HFF-Myc (cell line): ENCODE data around the gene AKAP10.
A peak's percentile ranks its signal among the peaks of the same experiment; 100 is the strongest.
"Not testable (repeated sequence)": the region's sequence is repeated elsewhere in the genome, so short reads cannot be mapped to it uniquely, and the experiment has no call there.

ENCODE experiments used
- DNase-seq: peaks from one replicate; pipeline ENCODE4 v3.0.0-alpha.2; 2011; ENCODE audit warnings: low read depth; ENCODE audit errors: extremely low read depth
- H3K4me3 ChIP-seq: replicated peaks from 2 replicates; pipeline ENCODE4 v1.5.1; 2011; ENCODE audit warnings: low read depth, mild to moderate bottlenecking, control low read depth, low read length
- TF ChIP-seq, protein P1 (sequence below): IDR thresholded peaks from 2 replicates; pipeline ENCODE4 v1.5.1; 2012; ENCODE audit warnings: mild to moderate bottlenecking, low read depth, low read length, control low read depth; ENCODE audit errors: missing control alignments

AKAP10 gene

DNA sequence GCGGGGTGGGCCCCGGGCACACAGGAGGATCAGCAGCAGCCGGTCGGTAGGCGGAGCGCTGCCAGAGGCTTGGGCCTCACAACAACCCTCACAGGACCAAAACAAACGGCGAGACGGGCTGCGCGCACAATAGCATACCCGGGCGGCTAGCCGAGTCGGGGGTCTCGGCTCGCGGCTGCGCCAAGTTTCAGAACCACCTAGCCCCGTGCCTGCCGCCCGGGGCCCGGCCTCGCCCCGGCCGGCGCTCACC lies 110.6 kb downstream of the AKAP10 start:
- no peak for DNase-seq
- TF ChIP-seq, protein P1, sequence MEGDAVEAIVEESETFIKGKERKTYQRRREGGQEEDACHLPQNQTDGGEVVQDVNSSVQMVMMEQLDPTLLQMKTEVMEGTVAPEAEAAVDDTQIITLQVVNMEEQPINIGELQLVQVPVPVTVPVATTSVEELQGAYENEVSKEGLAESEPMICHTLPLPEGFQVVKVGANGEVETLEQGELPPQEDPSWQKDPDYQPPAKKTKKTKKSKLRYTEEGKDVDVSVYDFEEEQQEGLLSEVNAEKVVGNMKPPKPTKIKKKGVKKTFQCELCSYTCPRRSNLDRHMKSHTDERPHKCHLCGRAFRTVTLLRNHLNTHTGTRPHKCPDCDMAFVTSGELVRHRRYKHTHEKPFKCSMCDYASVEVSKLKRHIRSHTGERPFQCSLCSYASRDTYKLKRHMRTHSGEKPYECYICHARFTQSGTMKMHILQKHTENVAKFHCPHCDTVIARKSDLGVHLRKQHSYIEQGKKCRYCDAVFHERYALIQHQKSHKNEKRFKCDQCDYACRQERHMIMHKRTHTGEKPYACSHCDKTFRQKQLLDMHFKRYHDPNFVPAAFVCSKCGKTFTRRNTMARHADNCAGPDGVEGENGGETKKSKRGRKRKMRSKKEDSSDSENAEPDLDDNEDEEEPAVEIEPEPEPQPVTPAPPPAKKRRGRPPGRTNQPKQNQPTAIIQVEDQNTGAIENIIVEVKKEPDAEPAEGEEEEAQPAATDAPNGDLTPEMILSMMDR: peak; percentile 38
- H3K4me3 ChIP-seq: peak overlapping the region; percentile 63

DNA sequence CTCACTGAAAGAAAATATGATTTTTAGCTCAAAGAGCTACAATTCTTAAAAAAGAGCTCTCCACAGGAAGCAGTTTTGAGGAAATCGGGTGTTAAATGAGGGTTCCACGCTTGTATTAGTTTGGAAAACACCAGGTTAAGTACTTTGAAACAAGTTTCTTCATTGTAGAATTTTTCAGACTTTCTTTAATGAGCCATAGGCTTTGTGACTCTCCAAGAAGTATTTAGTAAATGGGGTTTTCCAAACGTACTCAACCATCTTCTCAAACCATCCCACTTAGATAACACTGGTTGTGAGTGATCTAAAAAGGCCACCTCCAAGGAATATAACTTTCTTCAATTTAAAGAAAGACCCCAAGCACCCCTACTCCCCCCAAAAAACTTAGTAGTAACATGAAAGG lies 112.6 kb downstream of the AKAP10 start:
- no peak overlapping the region for H3K4me3 ChIP-seq
- DNase-seq: no peak
- TF ChIP-seq, protein P1: no peak

- DNase-seq: not testable (repeated sequence)
Measured at GRCh38 chr17:19860647-19861177, 116.9 kb downstream of the AKAP10 start.

GRCh38 chr17:19857640-19858039 lies 120.0 kb downstream of the AKAP10 start:
- H3K4me3 ChIP-seq: no peak overlapping the region
- DNase-seq: no peak
- TF ChIP-seq, protein P1: no peak

More at GRCh38 chr17:19860647-19861177, 116.9 kb downstream of the AKAP10 start:
- H3K4me3 ChIP-seq: not testable (repeated sequence)
